GM21528 (cell line): ENCODE measurements around the gene TET1.
"Not testable (repeated sequence)": the region's sequence is repeated elsewhere in the genome, so short reads cannot be mapped to it uniquely, and the experiment has no call there.

Source experiments
- ATAC-seq: cut with Tn5 transposase; IDR thresholded peaks from one replicate; pipeline ENCODE4 v1.9.1; 2021; ENCODE audit warnings: mild to moderate bottlenecking, moderate library complexity; ENCODE audit not compliant: unreplicated experiment, low FRiP score

The TET1 gene

GRCh38 chr10:68562661-68563570, 2.8 kb downstream of the TET1 start:
- no peak for ATAC-seq

DNA sequence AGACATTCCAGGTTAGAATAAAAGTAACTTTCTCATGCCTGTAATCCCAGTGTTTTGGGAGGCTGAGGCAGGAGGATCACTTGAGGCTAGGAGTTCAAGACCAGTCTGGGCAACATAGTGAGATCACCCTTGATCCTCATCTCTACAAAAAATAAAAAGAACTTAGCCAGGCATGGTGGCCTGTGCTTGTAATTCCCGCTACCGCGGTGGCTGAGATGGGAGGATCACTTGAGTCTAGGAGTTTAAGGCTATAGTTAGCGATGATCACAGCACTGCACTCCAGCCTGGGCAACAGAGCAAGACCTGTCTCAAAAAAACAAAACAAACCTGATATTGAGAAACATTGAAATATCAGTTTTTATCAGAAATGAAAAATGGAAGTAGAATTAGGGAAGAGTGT, 4.6 kb downstream of the TET1 start:
- ATAC-seq: no peak

DNA sequence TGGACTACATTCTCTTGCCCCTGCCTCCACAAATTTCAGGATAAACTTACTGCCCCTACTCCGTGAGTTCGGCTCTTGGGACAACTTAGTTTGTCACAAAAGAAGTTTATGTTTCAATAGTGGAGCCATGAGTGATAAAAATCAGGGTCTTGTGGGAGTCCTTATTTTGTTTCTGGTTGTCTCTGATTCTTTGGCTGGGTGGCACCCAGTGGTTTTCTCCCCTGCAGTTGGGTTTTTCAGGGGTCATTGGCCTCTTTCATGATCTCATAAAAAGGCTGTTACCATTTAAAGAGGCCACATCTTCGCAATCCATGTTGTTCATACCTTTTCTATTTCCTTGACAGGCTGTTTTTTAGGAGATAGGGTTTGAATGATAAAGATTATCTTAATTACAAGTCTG, 5.5 kb downstream of the TET1 start:
- ATAC-seq: no peak

- ATAC-seq: no peak
Observed at GRCh38 chr10:68566351-68566750, 6.2 kb downstream of the TET1 start.

- no peak for ATAC-seq
Observed at GRCh38 chr10:68566955-68567354, 6.8 kb downstream of the TET1 start.

GRCh38 chr10:68572151-68572550, 12.0 kb downstream of the TET1 start:
- no peak for ATAC-seq

DNA sequence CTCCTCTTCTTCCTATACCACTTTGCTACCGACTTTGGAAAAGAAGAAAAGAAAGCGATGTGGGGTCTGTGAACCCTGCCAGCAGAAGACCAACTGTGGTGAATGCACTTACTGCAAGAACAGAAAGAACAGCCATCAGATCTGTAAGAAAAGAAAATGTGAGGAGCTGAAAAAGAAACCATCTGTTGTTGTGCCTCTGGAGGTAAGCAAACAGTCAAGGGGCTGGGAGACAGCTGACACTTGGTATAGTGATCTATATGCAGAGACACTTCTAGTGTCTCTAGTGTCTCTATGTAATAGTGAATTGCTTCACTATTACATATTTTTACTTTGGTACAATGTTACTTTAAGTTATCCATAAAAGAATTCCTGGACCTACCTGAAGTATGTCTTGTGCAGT, 13.9 kb downstream of the TET1 start:
- ATAC-seq: no peak

DNA sequence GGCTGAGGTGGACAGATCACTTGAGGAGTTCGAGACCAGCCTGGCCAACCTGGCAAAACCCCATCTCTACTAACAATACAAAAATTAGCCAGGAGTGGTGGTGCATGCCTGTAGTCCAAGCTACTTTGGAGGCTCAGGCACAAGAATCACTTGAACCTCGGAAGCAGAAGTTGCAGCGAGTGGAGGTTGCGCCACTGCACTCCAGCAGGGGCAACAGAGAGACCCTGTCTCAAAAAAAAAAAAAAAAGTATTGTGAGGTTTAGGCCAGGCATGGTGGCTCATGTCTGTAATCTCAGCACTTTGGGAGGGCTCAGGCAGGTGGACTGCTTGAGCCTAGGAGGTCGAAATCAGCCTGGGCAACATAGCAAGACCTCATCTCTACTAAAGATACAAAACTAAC, 16.0 kb downstream of the TET1 start:
- no peak for ATAC-seq

DNA sequence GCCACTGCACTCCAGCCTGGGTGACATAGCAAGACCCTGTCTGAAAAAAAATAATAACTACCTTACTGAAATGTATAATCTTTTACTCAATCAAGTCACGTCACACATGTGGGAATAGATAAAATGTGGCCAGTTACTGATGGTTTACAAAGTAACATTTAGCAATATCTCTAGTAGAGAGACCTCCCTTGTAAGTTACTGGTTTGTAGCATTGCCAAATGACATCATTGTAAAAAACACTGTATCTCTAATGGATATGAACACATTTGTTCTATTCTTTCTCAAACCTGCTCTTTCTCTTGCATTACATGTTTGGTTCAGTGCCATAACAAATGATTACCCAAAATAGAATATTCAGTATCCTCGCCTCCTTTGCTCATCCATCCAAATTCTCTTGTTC, 18.8 kb downstream of the TET1 start:
- ATAC-seq: no peak

GRCh38 chr10:68584187-68584586, 24.1 kb downstream of the TET1 start:
- ATAC-seq: not testable (repeated sequence)

GRCh38 chr10:68586606-68587305, 26.6 kb downstream of the TET1 start:
- ATAC-seq: no peak

GRCh38 chr10:68594405-68594804, 34.3 kb downstream of the TET1 start:
- ATAC-seq: no peak

GRCh38 chr10:68595513-68595912, 35.4 kb downstream of the TET1 start:
- no peak for ATAC-seq

- ATAC-seq: no peak
Observed at GRCh38 chr10:68597407-68597806, 37.3 kb downstream of the TET1 start.

- ATAC-seq: no peak
Observed at GRCh38 chr10:68598978-68599770, 39.0 kb downstream of the TET1 start.

DNA sequence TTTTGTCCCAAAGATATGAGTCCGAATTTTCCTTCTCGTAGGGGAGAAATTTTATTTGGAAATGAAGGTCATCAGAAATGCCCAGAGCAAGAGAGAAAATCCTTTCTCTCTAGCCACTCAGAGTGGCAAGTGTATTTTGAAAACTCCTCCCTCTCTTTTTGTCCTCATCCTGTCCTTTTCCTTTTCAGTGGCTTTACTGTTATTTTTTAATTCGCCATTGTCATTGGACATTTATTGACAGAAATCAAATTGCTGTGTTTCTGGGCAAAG, 39.6 kb downstream of the TET1 start:
- ATAC-seq: no peak

DNA sequence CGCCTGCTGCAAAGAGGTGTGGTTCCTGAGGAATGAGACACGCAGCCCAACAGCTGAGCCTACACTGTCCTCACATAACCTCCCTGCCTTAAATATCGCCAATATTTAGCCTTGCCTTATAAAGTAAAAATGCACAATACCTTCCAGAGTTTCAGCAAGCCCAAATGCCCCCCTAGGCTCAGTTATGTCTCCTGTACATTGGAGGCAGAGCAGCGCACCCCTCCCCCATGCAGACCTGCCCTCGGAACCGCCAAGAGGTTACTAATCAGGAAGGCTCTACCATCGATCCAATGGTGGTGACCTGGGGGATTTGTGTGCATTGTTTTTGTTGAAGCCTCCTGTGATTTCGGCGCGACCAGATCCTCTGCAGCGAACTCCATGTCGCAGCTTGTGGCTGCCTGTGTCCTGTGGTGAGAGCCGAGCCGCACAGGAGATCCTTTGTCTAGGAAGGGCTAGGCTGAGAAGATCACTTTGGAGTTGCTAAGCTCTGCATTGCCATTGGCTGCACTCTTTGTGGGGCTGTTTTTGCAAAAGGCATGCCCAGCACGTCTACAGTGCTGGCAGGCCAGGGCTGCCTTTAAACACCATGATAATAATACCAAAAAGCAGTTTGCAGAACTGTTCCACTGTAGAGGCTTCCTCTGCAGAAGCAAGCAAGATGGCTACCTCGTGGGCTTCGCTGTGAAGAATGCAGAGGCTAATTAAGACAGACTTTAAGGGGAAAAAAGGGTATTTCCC, 40.1 kb downstream of the TET1 start:
- peak; percentile 82 for ATAC-seq

DNA sequence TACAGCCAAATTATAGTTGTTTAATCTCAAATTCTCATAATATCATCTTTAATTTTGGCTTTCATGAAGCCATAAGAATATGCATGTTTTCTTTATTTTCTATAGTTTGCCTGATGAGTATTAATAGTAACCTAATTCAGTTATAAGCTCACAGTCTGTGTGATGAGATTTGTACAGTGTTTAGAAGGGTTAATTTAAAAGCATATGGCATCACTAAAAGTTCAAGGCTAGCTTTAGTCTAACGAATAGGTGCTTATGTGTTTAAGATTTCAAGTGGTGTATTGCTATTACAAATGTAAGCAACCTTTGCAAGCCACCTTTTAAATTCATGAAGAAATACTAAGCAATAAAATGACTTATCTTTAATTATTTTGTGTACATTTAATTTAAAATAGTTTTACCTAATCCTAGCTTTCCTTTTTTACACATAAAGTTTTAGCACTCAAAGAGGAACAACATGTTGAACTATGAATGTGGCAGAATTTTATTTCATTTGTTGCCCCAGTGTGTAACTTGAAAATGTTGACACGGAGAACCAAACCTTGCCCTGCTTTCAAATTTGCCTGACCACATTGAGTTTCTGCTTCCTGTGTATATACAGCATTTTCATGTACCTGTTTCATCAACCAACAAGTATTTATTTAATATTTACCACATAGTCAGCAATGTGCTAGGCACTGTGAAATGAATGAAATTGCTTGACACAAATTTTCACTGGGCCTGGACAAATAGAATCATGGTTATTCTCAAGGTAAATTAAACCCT, 41.5 kb downstream of the TET1 start:
- no peak for ATAC-seq

- ATAC-seq: no peak
Observed at GRCh38 chr10:68602434-68602833, 42.3 kb downstream of the TET1 start.

DNA sequence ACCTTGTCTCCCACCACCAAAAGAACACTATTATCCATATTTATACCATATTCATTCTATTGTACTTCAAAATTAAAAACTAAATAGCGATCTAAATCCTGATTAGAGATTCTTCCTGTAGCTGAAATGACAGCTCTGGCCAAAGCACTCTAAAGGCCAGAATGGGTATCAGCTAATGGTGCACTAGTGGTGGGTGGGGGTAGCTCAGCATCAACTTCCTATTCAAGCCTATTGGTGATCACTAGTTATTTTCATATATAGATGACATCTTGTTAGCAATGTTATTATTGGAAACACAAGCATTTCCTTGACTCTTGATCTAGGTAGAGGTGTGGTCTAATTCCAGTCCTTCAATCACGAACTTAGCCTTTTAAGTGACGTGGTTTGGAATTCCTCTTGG, 43.6 kb downstream of the TET1 start:
- no peak for ATAC-seq
